Pancreas (tissue), 10 donors: ENCODE results near the gene ACOXL. TPM values are rescaled to one million over a fixed set of nuclear protein-coding genes. Genes with fewer than 3 reads are reported as not detected.

Source experiments
- ATAC-seq, 4 donors: fragments of 200-7000 bp; cut with Tn5 transposase; one replicate each; pipeline versions ENCODE4 v1.8.0 to v1.9.1; 2020; ENCODE audit warnings: mild to moderate bottlenecking in 4 of 4, moderate library complexity in 4 of 4
- DNase-seq, 6 donors: peaks; one replicate each; pipeline ENCODE4 v3.0.0-alpha.2; 2020
- FAIRE-seq: peaks from 2 replicates; lab custom pipeline; 2012; peaks lifted over from hg19 to GRCh38; lab: Jason Lieb, UNC
- H3K27ac ChIP-seq, 4 donors: fragments of 200-600 bp; sonication (generic); 1 replicate in 3 of 4; 2 replicates in 1 of 4; pipeline versions ENCODE4 v1.5.0 to v1.8.0; 2020
- H3K27me3 ChIP-seq, 4 donors: fragments of 200-600 bp; one replicate each; pipeline ENCODE4 v1.8.0; 2021
- H3K36me3 ChIP-seq, 3 donors: fragments of 200-600 bp; sonication (generic) in 1 of 3; one replicate each; pipeline versions ENCODE4 v1.5.0 to v1.8.0; 2020 to 2021
- H3K4me1 ChIP-seq, 3 donors: fragments of 200-600 bp; one replicate each; pipeline ENCODE4 v1.8.0; 2021
- H3K4me3 ChIP-seq, 4 donors: fragments of 200-600 bp; sonication (generic) in 2 of 4; one replicate each; pipeline versions ENCODE4 v1.5.0 to v1.8.0; 2020 to 2021
- H3K9me3 ChIP-seq, 4 donors: fragments of 200-600 bp; one replicate each; pipeline ENCODE4 v1.8.0; 2021
- CTCF ChIP-seq, 4 donors: fragments of 200-600 bp; sonication (generic) in 3 of 4; IDR thresholded peaks; one replicate each; pipeline versions ENCODE4 v1.5.0 to v1.8.0; 2021; ENCODE audit warnings: antibody characterized with exemption in 4 of 4
- WGBS, 2 donors: extraction: QIAGEN DNeasy Blood & Tissue Kit; methylation state at CpG; one replicate each; pipeline ENCODE4 v1.1.7; 2013; 5-methylcytosine and 5-hydroxymethylcytosine counted together
- intact Hi-C, 3 donors: fragments of 100-400 bp; cut with DNase I; formaldehyde crosslinking; loops; one replicate each; pipeline versions ENCODE4 v1.11.1 to v1.14.2; 2022
- polyA plus RNA-seq, 2 donors: library from polyadenylated mRNA; stranded (reverse); fragments of 200-250 nt; gene quantifications; one replicate each; pipeline ENCODE4 v1.2.3, GENCODE V29; 2013
- total RNA-seq, 6 donors: library from RNA; stranded (reverse); fragmentation: NEBNext Ultra II Directional in 4 of 6; extraction: Animal tissue kit (Norgen Biotek cat#: 25700) in 4 of 6; gene quantifications; one replicate each; pipeline versions ENCODE4 v1.2.1 to v1.2.4, GENCODE V29; 2021 to 2023
- donor health status: healthy with polysubstance abuse.
- donor health status: DM: no; HTN: no; CAD: no; lungs with moderate emphysema.
- donor health status: DM: no; HTN: no; CAD: no.
- donor health status: control.
- donor health status: control.
- donor health status: Bipolar disorder and iron deficiency.
- donor health status: DM: yes; HTN: yes; CAD: no.
- donor health status: DM: no; HTN: no; CAD: no.
- donor health status: DM: no; HTN: no; CAD: no.
- donor health status: DM: yes; HTN: yes; CAD: no.

ACOXL gene
- total and polyA plus RNA-seq, 8 donors = 0.06 to 0.75 (median 0.21) TPM; not detected in 2

- peak overlapping the region in 2 of 4 donors; percentile 1 to 41 for H3K27ac ChIP-seq
- H3K36me3 ChIP-seq = peaks cover 0 to 4% (median 0%) of the 10 kb centered on the region in 3 donors
- peak; percentile 74 to 90 (median 86) for ATAC-seq
- DNase-seq = peak in 3 of 6 donors; percentile 42 to 57 (median 52)
- intact Hi-C loops = no loop called here
- TF ChIP-seq CTCF (IDR thresholded peaks at IDR 0.05) = no peak
- 21% methylated on average over 12 of the region's 12 CpGs for WGBS, 2 donors
- H3K4me3 ChIP-seq = no peak overlapping the region
- no peaks in the 10 kb centered on the region for H3K9me3 ChIP-seq
- H3K27me3 ChIP-seq = no peaks in the 10 kb centered on the region
- H3K4me1 ChIP-seq = peaks cover 0 to 10% (median 8%) of the 10 kb centered on the region in 3 donors
- FAIRE-seq = no peak
These were observed 407.4 kb downstream of the ACOXL start for GRCh38 chr2:111139637-111140317.

- intact Hi-C loops = no loop called here
These were observed 408.4 kb downstream of the ACOXL start for GRCh38 chr2:111140815-111141214.

GRCh38 chr2:111142101-111142500 is 409.7 kb downstream of the ACOXL start:
- DNase-seq (no peak), FAIRE-seq (no peak), ATAC-seq (no peak)
- intact Hi-C loops = no loop called here
- H3K9me3 ChIP-seq = no peaks in the 10 kb centered on the region
- H3K36me3 ChIP-seq = peaks cover 0 to 4% (median 0%) of the 10 kb centered on the region in 3 donors
- TF ChIP-seq CTCF (IDR thresholded peaks at IDR 0.05) = no peak
- H3K4me3 ChIP-seq = no peak overlapping the region
- H3K4me1 ChIP-seq = peaks cover 0 to 10% (median 8%) of the 10 kb centered on the region in 3 donors
- no peak overlapping the region for H3K27ac ChIP-seq
- H3K27me3 ChIP-seq = no peaks in the 10 kb centered on the region
- 96 to 97% methylated on average over 1 of the region's 1 CpG for WGBS, 2 donors

More at GRCh38 chr2:111140815-111141214, 408.4 kb downstream of the ACOXL start:
- H3K27ac ChIP-seq = no peak overlapping the region
- TF ChIP-seq CTCF (IDR thresholded peaks at IDR 0.05) = no peak
- ATAC-seq (no peak), DNase-seq (no peak), FAIRE-seq (no peak)
- no peaks in the 10 kb centered on the region for H3K9me3 ChIP-seq
- 96 to 97% methylated on average over 4 of the region's 4 CpGs for WGBS, 2 donors
- peaks cover 0 to 10% (median 8%) of the 10 kb centered on the region in 3 donors for H3K4me1 ChIP-seq
- H3K4me3 ChIP-seq = no peak overlapping the region
- peaks cover 0 to 4% (median 0%) of the 10 kb centered on the region in 3 donors for H3K36me3 ChIP-seq
- H3K27me3 ChIP-seq = no peaks in the 10 kb centered on the region

GRCh38 chr2:111143107-111143842 is 410.9 kb downstream of the ACOXL start:
- Histone ChIP-seq H3K9me3 (no peaks in the 10 kb centered on the region), H3K36me3 (peaks cover 0 to 4% (median 0%) of the 10 kb centered on the region in 3 donors), H3K4me1 (peaks cover 0 to 10% (median 8%) of the 10 kb centered on the region in 3 donors), H3K27ac (no peak overlapping the region), H3K4me3 (no peak overlapping the region), H3K27me3 (no peaks in the 10 kb centered on the region)
- no peak for ATAC-seq
- no peak for TF ChIP-seq CTCF (IDR thresholded peaks at IDR 0.05)
- WGBS, 2 donors = 83 to 86% methylated on average over 10 of the region's 10 CpGs
- no peak for DNase-seq
- FAIRE-seq = no peak
- intact Hi-C loops = no loop called here
